CD4-positive, alpha-beta T cell treated with Interleukin-1 beta for 1 hour (primary cell): ENCODE results near the gene UCMA.

Experiments
- DNase-seq, 2 donors: peaks; one replicate each; pipeline ENCODE4 v3.0.0-alpha.2; 2020 to 2022

The UCMA gene

GRCh38 chr10:13231808-13232207 lies 2.4 kb downstream of the UCMA start:
- no peak for DNase-seq

DNA sequence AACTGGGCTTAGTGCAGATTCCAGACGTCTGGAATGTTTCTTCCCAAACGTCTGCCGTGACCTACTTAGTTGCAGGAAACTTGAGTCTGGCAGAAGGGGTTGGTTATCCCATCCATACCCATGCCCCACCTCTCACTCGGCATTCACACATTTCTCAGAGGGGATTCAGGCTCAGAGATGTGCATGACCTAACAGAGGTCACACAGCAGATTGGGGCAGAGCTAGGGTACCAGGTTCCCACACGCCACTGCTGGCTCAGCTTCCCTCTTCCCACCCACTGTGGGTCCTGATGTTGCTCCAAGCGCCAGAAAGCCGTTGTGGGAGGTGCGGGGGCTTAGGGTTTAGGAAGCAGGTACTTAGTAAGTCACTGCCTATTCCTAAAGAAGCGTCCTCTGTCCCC lies 3.0 kb downstream of the UCMA start:
- DNase-seq = no peak

DNA sequence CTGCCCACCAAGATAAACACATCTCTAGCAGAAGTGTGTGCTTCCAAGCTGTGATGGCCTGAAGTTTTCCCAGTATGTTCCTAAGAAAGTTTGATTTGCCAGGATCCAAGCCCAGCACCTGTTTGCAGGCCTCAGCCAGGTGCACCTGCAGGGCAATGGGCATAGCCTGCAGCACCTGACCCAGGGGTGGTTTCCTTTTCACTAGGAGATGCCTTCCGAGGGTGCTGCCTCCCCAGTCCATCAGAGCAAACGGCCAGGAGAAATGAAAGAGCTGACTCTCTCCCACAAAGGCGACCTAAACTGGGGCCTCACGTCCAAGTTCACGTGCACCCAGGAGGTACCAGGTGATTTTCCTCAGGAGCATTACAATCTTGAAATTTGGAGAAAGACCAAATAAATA lies 7.1 kb downstream of the UCMA start:
- DNase-seq = no peak

GRCh38 chr10:13225601-13226000 lies 8.6 kb downstream of the UCMA start:
- no peak for DNase-seq

- DNase-seq = no peak
Measured at GRCh38 chr10:13224210-13224995, 9.8 kb downstream of the UCMA start.

DNA sequence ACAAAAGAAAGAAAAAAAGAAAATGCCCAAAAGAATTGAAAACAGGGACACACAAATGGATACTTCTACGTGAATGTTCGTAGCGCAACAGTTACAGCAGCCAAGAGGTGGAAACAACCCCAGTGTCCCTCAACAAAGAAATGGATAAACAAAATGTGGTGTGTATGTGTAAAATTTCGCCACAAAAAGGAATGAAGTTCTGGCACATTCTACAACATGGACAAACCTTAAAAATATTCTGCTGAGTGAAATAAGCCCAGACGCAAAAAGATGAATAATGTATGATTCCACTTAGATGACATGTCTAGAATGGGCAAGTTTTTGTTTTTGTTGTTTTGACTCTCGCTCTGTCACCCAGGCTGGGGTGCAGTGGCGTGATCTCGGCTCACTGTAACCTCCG lies 10.9 kb downstream of the UCMA start:
- no peak for DNase-seq

- DNase-seq = no peak
Measured at GRCh38 chr10:13222566-13222965, 11.6 kb downstream of the UCMA start.

GRCh38 chr10:13222151-13222550 lies 12.0 kb downstream of the UCMA start:
- DNase-seq = no peak

GRCh38 chr10:13221572-13221971 lies 12.6 kb downstream of the UCMA start:
- DNase-seq = no peak

DNA sequence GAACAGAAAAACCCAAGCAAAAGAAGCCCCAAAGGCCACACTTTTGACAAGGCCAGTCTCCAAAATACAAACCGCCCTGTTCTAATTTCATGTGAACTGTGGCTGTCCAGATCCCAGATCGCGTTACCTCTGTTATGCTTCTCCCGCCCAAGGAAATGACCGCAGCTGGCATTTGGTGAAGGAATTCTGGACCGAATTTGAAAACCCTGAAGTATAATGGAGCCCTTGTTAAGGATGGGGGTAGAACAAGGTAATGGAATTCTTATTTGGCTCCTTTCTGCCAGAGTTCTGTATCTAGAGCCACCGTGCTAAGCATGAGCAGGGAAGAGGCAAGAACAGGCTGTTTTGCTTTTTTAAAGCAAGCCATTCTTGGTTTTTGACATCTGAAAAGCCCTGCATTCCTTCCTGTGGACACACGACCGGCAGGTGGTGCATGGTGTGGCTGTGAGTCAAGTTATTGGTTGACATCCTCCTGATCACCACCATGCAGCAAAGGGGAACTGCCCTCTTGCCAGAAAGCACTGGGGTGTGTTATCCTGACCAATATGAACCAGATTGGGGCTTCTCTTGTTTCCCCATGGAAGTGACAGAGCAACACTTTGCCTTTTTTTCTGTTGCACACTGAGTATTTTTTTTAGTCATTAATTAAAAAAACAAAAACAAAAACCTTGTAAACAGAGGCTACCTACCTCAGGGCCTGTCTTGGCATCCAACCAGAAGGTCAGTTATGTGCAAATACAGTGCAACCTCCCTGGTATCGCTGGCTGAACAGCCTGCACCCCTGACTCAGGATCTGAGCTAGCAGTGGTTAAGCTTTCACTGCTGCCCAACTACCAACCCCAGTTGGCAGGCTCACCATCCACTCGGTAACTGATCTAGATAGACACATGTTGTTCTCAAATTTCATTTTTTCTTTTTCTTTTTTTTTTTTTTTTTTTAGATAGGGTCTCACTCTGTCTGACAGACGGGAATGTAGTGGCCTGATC lies 14.2 kb downstream of the UCMA start:
- DNase-seq = no peak

DNA sequence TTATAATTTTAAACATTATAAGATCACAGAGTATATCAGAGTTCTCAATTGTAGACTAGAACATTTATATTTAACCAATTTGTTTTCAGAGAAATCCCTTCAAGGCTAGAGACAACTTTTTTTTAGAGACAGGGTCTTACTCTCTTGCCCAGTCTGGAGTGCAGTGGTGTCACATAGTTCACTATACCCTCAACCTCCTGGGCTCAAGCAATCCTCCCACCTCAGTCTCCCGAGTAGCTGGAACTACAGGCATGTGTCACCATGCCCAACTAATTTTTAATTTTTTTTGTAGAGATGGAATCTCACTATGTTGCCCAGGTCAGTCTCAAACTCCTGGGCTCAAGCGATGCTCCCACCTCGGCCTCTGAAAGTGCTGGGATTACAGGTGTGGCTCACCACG lies 15.3 kb downstream of the UCMA start:
- no peak for DNase-seq

- no peak for DNase-seq
Measured at GRCh38 chr10:13213163-13213562, 21.0 kb downstream of the UCMA start.

- DNase-seq = no peak
Measured at GRCh38 chr10:13206546-13207443, 27.4 kb downstream of the UCMA start.

GRCh38 chr10:13206091-13206490 lies 28.1 kb downstream of the UCMA start:
- no peak for DNase-seq

DNA sequence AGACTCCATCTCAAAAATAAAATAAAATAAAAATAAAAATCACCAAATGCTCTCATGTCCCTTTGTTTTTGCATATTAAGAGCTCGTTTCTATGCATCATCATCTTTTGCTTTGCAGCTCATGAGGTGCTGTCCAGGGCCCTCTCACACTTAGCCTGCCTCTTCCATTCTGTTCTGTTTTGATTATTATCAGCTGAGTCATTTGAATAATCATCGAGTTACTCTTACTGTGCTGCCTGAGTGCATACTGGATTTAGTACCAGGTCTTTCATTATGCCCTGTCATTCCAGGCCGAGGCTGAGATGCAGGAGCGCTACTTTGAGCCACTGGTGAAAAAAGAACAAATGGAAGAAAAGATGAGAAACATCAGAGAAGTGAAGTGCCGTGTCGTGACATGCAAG lies 33.0 kb downstream of the UCMA start:
- DNase-seq = no peak

DNA sequence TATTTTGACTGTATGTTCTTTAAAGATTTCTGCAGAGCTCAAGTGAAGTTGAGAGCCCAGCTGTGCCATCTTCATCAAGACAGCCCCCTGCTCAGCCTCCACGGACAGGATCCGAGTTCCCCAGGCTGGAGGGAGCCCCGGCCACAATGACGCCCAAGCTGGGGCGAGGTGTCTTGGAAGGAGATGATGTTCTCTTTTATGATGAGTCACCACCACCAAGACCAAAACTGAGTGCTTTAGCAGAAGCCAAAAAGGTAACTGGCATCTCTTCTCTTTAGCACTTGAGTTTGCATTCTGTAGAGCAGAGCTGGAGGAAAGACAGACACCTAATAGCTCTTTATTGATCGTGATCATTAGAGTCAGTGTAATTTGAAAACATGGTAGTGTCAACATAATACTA lies 39.2 kb downstream of the UCMA start:
- DNase-seq = no peak

DNA sequence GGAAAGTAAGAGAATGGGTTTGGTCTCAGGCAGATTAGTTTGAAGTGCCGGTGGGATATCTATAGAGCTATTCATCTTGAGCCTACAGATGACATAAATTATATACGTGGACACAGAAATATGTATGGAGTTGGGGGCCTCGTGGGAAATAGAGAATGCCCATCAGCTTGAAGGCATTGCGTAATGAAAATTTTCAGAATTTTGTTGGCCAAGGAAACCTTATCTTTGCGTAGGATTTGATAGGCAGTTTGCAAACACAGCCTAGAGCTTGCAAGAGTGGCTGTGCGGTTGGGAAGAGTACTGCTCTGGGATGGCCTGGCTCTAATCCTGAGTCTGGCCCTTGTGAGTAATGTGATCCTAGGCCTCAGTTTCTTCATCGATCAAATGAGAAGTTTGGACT lies 40.5 kb downstream of the UCMA start:
- no peak for DNase-seq

- DNase-seq = no peak
Measured at GRCh38 chr10:13191362-13191761, 42.8 kb downstream of the UCMA start.

DNA sequence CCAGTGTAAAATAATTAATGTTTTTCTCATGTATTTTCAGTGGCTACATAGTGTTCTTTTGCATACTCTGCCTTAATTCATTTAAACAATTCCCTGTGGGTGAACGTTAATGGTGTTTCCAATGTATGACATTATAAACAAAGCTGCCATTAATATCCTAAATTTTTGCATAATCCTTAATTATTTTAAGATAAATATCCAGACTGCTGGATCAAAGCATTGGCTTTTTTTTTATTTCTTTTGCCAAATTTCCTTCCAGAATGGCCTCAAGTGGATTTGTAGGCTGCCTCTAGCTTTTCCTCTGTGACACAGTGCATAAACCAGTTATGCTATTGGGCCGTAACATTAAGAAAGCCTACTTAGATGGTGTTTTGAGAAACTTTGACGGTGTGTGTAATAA lies 43.4 kb downstream of the UCMA start:
- no peak for DNase-seq

- no peak for DNase-seq
Measured at GRCh38 chr10:13189961-13190360, 44.2 kb downstream of the UCMA start.

- no peak for DNase-seq
Measured at GRCh38 chr10:13188593-13188992, 45.6 kb downstream of the UCMA start.

DNA sequence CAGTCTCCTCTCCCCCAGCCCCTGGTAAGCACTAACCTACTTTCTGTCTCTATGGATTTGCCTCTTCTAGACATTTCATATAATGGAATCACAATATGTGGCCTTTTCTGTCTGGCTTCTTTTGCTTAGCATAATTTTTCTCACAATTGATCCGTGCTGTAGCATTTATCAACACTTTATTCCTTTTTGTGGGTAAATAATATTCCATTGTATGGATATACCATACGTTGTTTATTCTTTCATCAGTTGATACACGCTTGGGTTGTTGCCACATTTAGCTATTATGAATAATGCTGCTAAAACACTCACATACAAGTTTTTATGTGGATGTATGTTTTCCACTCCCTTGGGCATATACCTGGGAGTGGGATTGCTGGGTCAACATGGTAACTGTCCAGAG lies 47.0 kb downstream of the UCMA start:
- no peak for DNase-seq
